Kidney glomerular epithelial cell (primary cell): Measurements from ENCODE around the gene HMGN3.

ENCODE experiments used
- DNase-seq: peaks from one replicate; lab custom pipeline; 2025; lab: John Stamatoyannopoulos, UW

HMGN3 gene

DNA sequence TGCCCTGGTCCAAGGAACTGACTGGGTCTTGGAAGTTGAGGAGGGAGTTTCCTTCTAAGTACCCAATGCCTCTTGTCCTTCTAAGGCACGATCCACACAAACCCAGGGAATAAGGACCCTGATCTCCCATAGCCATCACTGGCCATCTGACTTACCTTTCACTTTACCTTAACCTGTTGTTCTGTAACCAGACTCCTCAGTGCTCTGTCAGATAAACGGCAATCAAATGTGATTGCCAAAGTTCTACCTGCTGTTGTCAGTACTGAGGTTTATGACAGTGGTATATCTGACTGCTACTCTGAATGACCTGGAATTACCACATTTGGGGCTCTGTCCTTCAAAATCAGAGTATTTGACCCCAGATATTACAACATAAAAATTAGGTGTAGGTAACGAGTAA lies 49.8 kb downstream of the HMGN3 start:
- DNase-seq: no peak

DNA sequence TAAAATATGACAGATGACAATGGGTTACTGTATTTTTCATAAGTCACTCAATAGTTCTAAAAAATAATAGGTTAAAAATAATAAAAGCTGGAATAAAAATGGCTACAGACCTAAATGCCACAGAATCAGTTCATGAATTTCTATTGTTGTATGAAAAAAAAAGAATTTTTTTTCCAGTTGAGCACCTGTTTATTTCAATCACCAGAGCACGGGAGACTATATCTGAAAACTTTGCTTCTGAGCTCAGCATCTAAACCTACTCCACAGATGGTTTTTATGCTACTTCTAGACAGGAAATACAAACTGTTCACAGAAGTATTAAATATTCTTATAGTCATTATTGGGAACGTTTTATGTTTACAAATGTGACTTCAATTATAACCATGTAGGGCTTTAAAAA lies 50.4 kb downstream of the HMGN3 start:
- no peak for DNase-seq

DNA sequence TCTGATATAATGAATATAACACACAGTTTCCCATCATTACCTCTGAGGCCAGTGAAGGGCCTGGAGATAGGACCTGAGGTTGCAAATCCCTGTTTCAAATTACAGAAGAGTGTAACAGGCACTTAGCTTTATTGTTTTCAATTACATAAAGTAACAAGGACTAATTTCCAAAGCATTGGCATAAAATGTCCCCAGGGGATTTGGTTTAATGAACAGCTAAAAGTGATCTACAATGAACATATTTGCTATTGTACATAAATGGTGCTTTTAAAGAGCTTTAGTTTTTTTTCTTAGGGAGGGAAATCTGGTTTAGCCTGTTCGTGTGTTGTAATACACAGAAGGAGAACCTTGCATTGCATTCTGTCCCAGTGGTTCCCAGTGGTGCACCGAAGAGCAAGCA lies 54.4 kb downstream of the HMGN3 start:
- DNase-seq: no peak

GRCh38 chr6:79173378-79173777 lies 61.1 kb downstream of the HMGN3 start:
- DNase-seq: no peak

DNA sequence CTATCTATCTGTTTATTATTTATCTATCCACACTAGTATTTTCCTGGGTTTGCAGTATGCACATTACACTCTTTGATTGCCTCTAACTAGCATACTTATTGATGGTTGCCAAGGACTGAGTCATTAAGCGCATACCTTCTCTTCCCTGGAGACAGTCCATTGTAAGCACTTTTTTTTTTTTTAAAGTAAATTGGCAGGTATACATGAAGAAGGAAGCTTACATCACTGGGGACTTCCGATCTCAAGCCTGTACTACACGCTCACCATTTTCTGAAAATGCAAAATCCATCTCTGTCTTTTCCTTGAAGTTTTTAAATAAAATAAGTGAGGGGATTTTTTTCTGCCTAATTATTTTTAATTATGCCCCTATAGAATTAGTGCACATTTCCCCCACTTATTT lies 63.5 kb downstream of the HMGN3 start:
- DNase-seq: peak; percentile 62

DNA sequence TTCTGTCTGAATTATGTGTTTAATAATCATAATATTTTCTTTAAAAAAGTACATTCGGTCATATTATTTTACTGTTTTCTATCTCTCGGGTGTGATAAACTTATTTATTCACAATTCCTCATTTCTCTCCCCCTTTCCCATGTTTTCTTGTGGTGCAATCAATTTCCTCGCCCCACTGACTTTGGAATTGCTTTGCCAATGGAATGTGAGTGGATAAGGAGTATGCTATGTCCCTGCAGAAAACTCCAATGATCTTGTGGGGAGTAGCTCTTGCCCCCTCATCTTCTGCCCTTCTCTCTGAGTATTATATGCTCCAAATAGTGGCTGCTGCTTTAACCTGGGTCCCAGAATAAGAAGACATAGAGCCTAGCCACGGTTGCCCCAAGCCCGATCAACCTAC lies 64.1 kb downstream of the HMGN3 start:
- peak; percentile 56 for DNase-seq

DNA sequence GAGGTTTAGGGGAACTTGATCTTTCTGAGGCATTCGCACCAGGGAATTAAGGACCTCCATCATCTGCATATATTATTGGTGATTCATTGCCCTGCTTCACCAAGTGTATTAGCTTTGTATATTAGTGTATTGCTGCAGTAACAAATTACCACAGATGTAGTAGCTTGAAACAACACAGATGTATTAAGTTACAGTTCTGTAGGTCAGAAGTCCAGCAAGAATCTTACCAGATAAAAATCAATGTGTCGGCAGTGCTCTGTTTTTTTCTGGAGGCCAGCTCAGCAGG lies 65.8 kb downstream of the HMGN3 start:
- no peak for DNase-seq

DNA sequence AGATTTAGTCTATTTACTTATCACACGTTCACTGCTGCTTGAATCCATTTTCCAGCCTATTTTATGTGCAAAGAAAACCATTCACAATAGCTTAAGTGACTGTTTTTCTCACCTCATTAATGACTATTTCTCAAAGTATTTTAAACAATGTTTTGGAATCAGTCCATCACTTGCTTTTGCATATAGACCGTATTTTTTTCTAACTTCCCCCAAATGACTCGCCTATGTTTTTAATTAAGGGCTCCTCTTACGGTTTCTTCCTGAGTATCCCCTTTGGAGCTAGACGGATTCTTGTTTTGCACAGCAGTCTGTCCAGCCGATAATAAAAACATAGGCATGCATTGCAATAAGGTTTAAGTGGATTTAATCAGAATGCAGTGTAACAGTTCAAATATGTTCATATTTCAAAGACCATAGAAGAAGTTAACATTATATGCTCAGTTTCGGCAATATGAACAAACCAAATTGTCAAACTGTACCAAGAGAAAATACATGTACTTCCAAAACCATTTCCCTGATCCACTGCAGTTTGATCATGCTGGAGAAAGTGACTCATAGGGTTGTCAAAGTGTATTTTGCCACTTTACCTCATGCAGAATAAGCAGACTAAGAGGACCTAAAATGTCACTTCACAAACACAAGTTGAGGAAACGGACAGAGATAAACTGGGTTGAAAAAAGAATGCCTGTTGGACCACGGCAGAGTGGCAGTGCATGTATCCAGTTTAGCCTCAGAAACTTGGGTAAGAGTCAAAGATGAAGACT lies 66.4 kb downstream of the HMGN3 start:
- no peak for DNase-seq

GRCh38 chr6:79159846-79160245 lies 74.6 kb downstream of the HMGN3 start:
- DNase-seq: no peak

GRCh38 chr6:79158856-79159516 lies 75.5 kb downstream of the HMGN3 start:
- DNase-seq: peak; percentile 92

GRCh38 chr6:79157961-79158644 lies 76.4 kb downstream of the HMGN3 start:
- peak; percentile 24 for DNase-seq

GRCh38 chr6:79152269-79152737 lies 82.2 kb downstream of the HMGN3 start:
- DNase-seq: no peak
